Mesothelial cell of epicardium (in vitro differentiated cells): Measurements from ENCODE around the gene EXOC7. TPM values are rescaled to one million over a fixed set of nuclear protein-coding genes. Genes with fewer than 3 reads are reported as not detected.

ENCODE experiments used
- DNase-seq, 2 experiments: peaks; one replicate each; pipeline ENCODE4 v3.0.0; 2021; ENCODE audit warnings: low spot score in 2 of 2; ENCODE audit not compliant: unreplicated experiment in 2 of 2
- H3K27ac Mint-ChIP-seq: 2 replicates; pipeline ENCODE4 v1.8.0; 2021; ENCODE audit warnings: mixed read lengths
- H3K27me3 Mint-ChIP-seq: 2 replicates; pipeline ENCODE4 v1.8.0; 2021; ENCODE audit warnings: low read depth, mixed read lengths
- H3K36me3 Mint-ChIP-seq: 2 replicates; pipeline ENCODE4 v1.8.0; 2021; ENCODE audit warnings: mixed read lengths
- H3K4me1 Mint-ChIP-seq: 2 replicates; pipeline ENCODE4 v1.8.0; 2021; ENCODE audit warnings: mixed read lengths
- H3K4me3 Mint-ChIP-seq: 2 replicates; pipeline ENCODE4 v1.8.0; 2021; ENCODE audit warnings: mild to moderate bottlenecking, moderate library complexity, mixed read lengths
- H3K9me3 Mint-ChIP-seq: 2 replicates; pipeline ENCODE4 v1.8.0; 2021; ENCODE audit warnings: mixed read lengths
- CTCF ChIP-seq: fragments of 200-600 bp; sonication (generic); IDR thresholded peaks from one replicate; pipeline ENCODE4 v1.5.0; 2021; ENCODE audit warnings: antibody characterized with exemption; ENCODE audit not compliant: unreplicated experiment
- total RNA-seq: library from RNA; stranded (reverse); gene quantifications from 3 replicates; pipeline ENCODE4 v1.2.1, GENCODE V29; 2021

EXOC7 gene
- total RNA-seq, 1 donor from 2014 or later = 261 TPM

- Mint-ChIP-seq H3K36me3 (peaks cover 37% of the 10 kb centered on the region), H3K9me3 (no peaks in the 10 kb centered on the region), H3K27me3 (no peaks in the 10 kb centered on the region), H3K4me1 (no peaks in the 10 kb centered on the region), H3K4me3 (no peak overlapping the region), H3K27ac (no peak overlapping the region)
- no peak for TF ChIP-seq CTCF
- no peak for DNase-seq
Measured at GRCh38 chr17:76092526-76093413, 10.8 kb downstream of the EXOC7 start.

- no peaks in the 10 kb centered on the region for H3K27me3 Mint-ChIP-seq
- H3K4me1 Mint-ChIP-seq = no peaks in the 10 kb centered on the region
- no peak overlapping the region for H3K4me3 Mint-ChIP-seq
- no peak for TF ChIP-seq CTCF
- no peaks in the 10 kb centered on the region for H3K9me3 Mint-ChIP-seq
- H3K36me3 Mint-ChIP-seq = peaks cover 31% of the 10 kb centered on the region
- H3K27ac Mint-ChIP-seq = no peak overlapping the region
- no peak for DNase-seq
Measured at GRCh38 chr17:76091526-76092286, 11.9 kb downstream of the EXOC7 start.

GRCh38 chr17:76090517-76091129, 13.0 kb downstream of the EXOC7 start:
- H3K36me3 Mint-ChIP-seq = peaks cover 30% of the 10 kb centered on the region

GRCh38 chr17:76089680-76090516, 13.7 kb downstream of the EXOC7 start:
- H3K9me3 Mint-ChIP-seq = no peaks in the 10 kb centered on the region
- TF ChIP-seq CTCF = no peak
- H3K27me3 Mint-ChIP-seq = no peaks in the 10 kb centered on the region
- no peak overlapping the region for H3K4me3 Mint-ChIP-seq
- H3K36me3 Mint-ChIP-seq = peaks cover 29% of the 10 kb centered on the region
- H3K4me1 Mint-ChIP-seq = no peaks in the 10 kb centered on the region
- no peak for DNase-seq
- no peak overlapping the region for H3K27ac Mint-ChIP-seq

More at GRCh38 chr17:76090517-76091129, 13.0 kb downstream of the EXOC7 start:
- H3K27me3 Mint-ChIP-seq = no peaks in the 10 kb centered on the region
- H3K4me3 Mint-ChIP-seq = no peak overlapping the region
- DNase-seq = no peak
- no peaks in the 10 kb centered on the region for H3K4me1 Mint-ChIP-seq
- no peaks in the 10 kb centered on the region for H3K9me3 Mint-ChIP-seq
- no peak for TF ChIP-seq CTCF
- no peak overlapping the region for H3K27ac Mint-ChIP-seq

GRCh38 chr17:76088868-76089576, 14.6 kb downstream of the EXOC7 start:
- H3K27ac Mint-ChIP-seq = no peak overlapping the region
- no peak for TF ChIP-seq CTCF
- H3K27me3 Mint-ChIP-seq = no peaks in the 10 kb centered on the region
- DNase-seq = no peak
- H3K4me3 Mint-ChIP-seq = no peak overlapping the region
- no peaks in the 10 kb centered on the region for H3K9me3 Mint-ChIP-seq
- peaks cover 30% of the 10 kb centered on the region for H3K36me3 Mint-ChIP-seq
- H3K4me1 Mint-ChIP-seq = no peaks in the 10 kb centered on the region
